GM23338 (cell line): Measurements from ENCODE around the gene VKORC1L1. TPM values are rescaled to one million over a fixed set of nuclear protein-coding genes. Genes with fewer than 3 reads are reported as not detected.
A peak's percentile ranks its signal among the peaks of the same experiment; 100 is the strongest.
"Not testable (repeated sequence)": the region's sequence is repeated elsewhere in the genome, so short reads cannot be mapped to it uniquely, and the experiment has no call there.

Experiments used
- ATAC-seq: fragments of 200-7000 bp; cut with Tn5 transposase; 3 replicates; pipeline ENCODE4 v1.9.1; 2020
- DNase-seq: peaks from one replicate; pipeline ENCODE4 v3.0.0-alpha.2; 2015; ENCODE audit warnings: low spot score
- H2AFZ ChIP-seq: fragments of 200-600 bp; sonication (generic); 2 replicates; pipeline ENCODE4 v1.8.0; 2016; ENCODE audit warnings: antibody characterized with exemption, mild to moderate bottlenecking, moderate library complexity
- H3F3A ChIP-seq: fragments of 200-600 bp; sonication (generic); replicated peaks from 2 replicates; pipeline ENCODE4 v1.8.0; 2017; ENCODE audit warnings: antibody characterized with exemption, mixed run types, low read depth
- H3K27ac ChIP-seq: fragments of 200-600 bp; sonication (generic); 2 replicates; pipeline ENCODE4 v1.6.1; 2016; ENCODE audit warnings: low read depth
- H3K27me3 ChIP-seq: fragments of 200-600 bp; sonication (generic); 2 replicates; pipeline ENCODE4 v1.8.0; 2016; ENCODE audit warnings: mild to moderate bottlenecking, mixed run types, moderate library complexity; ENCODE audit not compliant: insufficient read depth
- H3K36me3 ChIP-seq: fragments of 200-600 bp; sonication (generic); 2 replicates; pipeline ENCODE4 v1.8.0; 2016; ENCODE audit warnings: mild to moderate bottlenecking; ENCODE audit not compliant: insufficient read depth
- H3K4me1 ChIP-seq: fragments of 200-600 bp; sonication (generic); 2 replicates; pipeline ENCODE4 v1.8.0; 2016; ENCODE audit warnings: mild to moderate bottlenecking, moderate library complexity; ENCODE audit not compliant: insufficient read depth
- H3K4me2 ChIP-seq: fragments of 200-600 bp; sonication (generic); 2 replicates; pipeline ENCODE4 v1.7.1; 2017; ENCODE audit warnings: mixed run types
- H3K4me3 ChIP-seq: fragments of 200-600 bp; sonication (generic); 2 replicates; pipeline ENCODE4 v1.6.1; 2016; ENCODE audit warnings: mixed run types
- H3K79me2 ChIP-seq: fragments of 200-600 bp; sonication (generic); replicated peaks from 2 replicates; pipeline ENCODE4 v1.8.0; 2017; ENCODE audit warnings: mild to moderate bottlenecking; ENCODE audit not compliant: insufficient read depth
- H3K9me2 ChIP-seq: fragments of 200-600 bp; sonication (generic); 2 replicates; pipeline ENCODE4 v1.8.0; 2017; ENCODE audit not compliant: insufficient read depth
- H4K20me1 ChIP-seq: fragments of 200-600 bp; sonication (generic); replicated peaks from 2 replicates; pipeline ENCODE4 v1.8.0; 2017; ENCODE audit warnings: mild to moderate bottlenecking; ENCODE audit not compliant: insufficient read depth
- H3K27ac Mint-ChIP-seq: 2 replicates; pipeline ENCODE4 v1.8.0; 2020; ENCODE audit warnings: inconsistent platforms, mild to moderate bottlenecking, moderate library complexity, mixed read lengths
- H3K27me3 Mint-ChIP-seq: 3 replicates; pipeline ENCODE4 v1.8.0; 2022; ENCODE audit warnings: low read depth, mild to moderate bottlenecking, moderate library complexity, mixed read lengths, inconsistent platforms; ENCODE audit not compliant: insufficient read depth, poor library complexity
- H3K36me3 Mint-ChIP-seq: 3 replicates; pipeline ENCODE4 v1.8.0; 2021; ENCODE audit warnings: low read depth, mild to moderate bottlenecking, inconsistent platforms, moderate library complexity, mixed read lengths
- H3K4me1 Mint-ChIP-seq: 3 replicates; pipeline ENCODE4 v1.8.0; 2020; ENCODE audit warnings: mild to moderate bottlenecking, inconsistent platforms, mixed read lengths
- H3K4me3 Mint-ChIP-seq: 3 replicates; pipeline ENCODE4 v1.8.0; 2021; ENCODE audit warnings: moderate library complexity, mild to moderate bottlenecking, inconsistent platforms, mixed read lengths
- H3K9me3 Mint-ChIP-seq: 3 replicates; pipeline ENCODE4 v1.8.0; 2020; ENCODE audit warnings: moderate library complexity, mild to moderate bottlenecking, inconsistent platforms, mixed read lengths
- CTCF ChIP-seq, 2 experiments: fragments of 200-600 bp in 1 of 2; sonication (generic) in 1 of 2; conservative IDR thresholded peaks; 2 replicates each; pipeline versions ENCODE4 v1.5.1 to v1.6.1; 2016 to 2017; ENCODE audit warnings: antibody characterized with exemption in 2 of 2, low read depth in 2 of 2, mild to moderate bottlenecking in 2 of 2, moderate library complexity in 1 of 2
- EZH2 ChIP-seq: fragments of 200-600 bp; sonication (generic); IDR thresholded peaks from one replicate; pipeline ENCODE4 v1.8.0; 2017; ENCODE audit warnings: antibody characterized with exemption, mild to moderate bottlenecking, low read depth; ENCODE audit not compliant: unreplicated experiment
- EZH2phosphoT487 ChIP-seq: fragments of 200-600 bp; sonication (generic); IDR thresholded peaks from one replicate; pipeline ENCODE4 v1.8.1; 2018; ENCODE audit warnings: antibody characterized with exemption; ENCODE audit not compliant: unreplicated experiment
- JUNB ChIP-seq: IDR thresholded peaks from one replicate; pipeline ENCODE4 v1.6.1; 2016; ENCODE audit warnings: antibody characterized with exemption; ENCODE audit not compliant: unreplicated experiment
- NANOG ChIP-seq: IDR thresholded peaks from 2 replicates; pipeline ENCODE4 v1.6.1; 2016; ENCODE audit warnings: antibody characterized with exemption, borderline replicate concordance
- REST ChIP-seq: IDR thresholded peaks from one replicate; pipeline ENCODE4 v1.6.1; 2018; ENCODE audit warnings: antibody characterized with exemption; ENCODE audit not compliant: unreplicated experiment
- STAT1 ChIP-seq: IDR thresholded peaks from one replicate; pipeline ENCODE4 v1.6.1; 2016; ENCODE audit warnings: antibody characterized with exemption; ENCODE audit not compliant: unreplicated experiment
- ZNF114 ChIP-seq: fragments of 250-450 bp; sonication (Bioruptor Pico); IDR thresholded peaks from 2 replicates; pipeline ENCODE4 v1.5.0; 2020; ENCODE audit warnings: mild to moderate bottlenecking, moderate library complexity
- ZNF331 ChIP-seq: fragments of 250-450 bp; sonication (Bioruptor Pico); IDR thresholded peaks from 2 replicates; pipeline ENCODE4 v1.5.0; 2020; ENCODE audit warnings: low read depth, mild to moderate bottlenecking, moderate library complexity
- polyA plus RNA-seq: library from polyadenylated mRNA; unstranded; fragments of >200 nt; fragmentation: Nextera tagmentation; extraction: Ambion mirVana; gene quantifications from 2 replicates; pipeline ENCODE4 v1.2.1, GENCODE V29; 2016
- total RNA-seq: library from RNA; depleted of rRNA; stranded (reverse); fragments of >200 nt; shearing (Covaris generic); gene quantifications from 2 replicates; pipeline ENCODE4 v1.2.3, GENCODE V29; 2014

Gene VKORC1L1
- total and polyA plus RNA-seq, 2 experiments from 2014 or later, result 21.5 to 30.3 TPM

- H3F3A ChIP-seq, result no peaks in the 10 kb centered on the region
- peaks cover 60% of the 10 kb centered on the region for H3K79me2 ChIP-seq
- H3K27me3 Mint-ChIP-seq, result no peaks in the 10 kb centered on the region
- H3K4me3 ChIP-seq, result no peak overlapping the region
- no peak overlapping the region for H3K27ac ChIP-seq
- H3K36me3 Mint-ChIP-seq, result no peaks in the 10 kb centered on the region; the same call in 2 of the 3 replicates
- H3K4me1 ChIP-seq, result no peaks in the 10 kb centered on the region
- TF ChIP-seq CTCF (conservative IDR thresholded peaks at IDR 0.05; ENCODE audit: low read depth in 2 of 2) (no peak), JUNB (no peak), ZNF331 (CRISPR knock-in tag) (no peak), EZH2 (no peak), ZNF114 (no peak)
- no peak overlapping the region for H3K4me2 ChIP-seq
- no peak overlapping the region for H3K4me3 Mint-ChIP-seq
- H3K4me1 Mint-ChIP-seq, result no peaks in the 10 kb centered on the region
- H3K27me3 ChIP-seq, result no peaks in the 10 kb centered on the region
- H3K27ac Mint-ChIP-seq, result peak overlapping the region; percentile 31
- H3K9me3 Mint-ChIP-seq, result no peaks in the 10 kb centered on the region
- peaks cover 17% of the 10 kb centered on the region for H4K20me1 ChIP-seq
- no peak overlapping the region for H2AFZ ChIP-seq
- ATAC-seq (no peak), DNase-seq (no peak)
- H3K9me2 ChIP-seq, result no peaks in the 10 kb centered on the region
- H3K36me3 ChIP-seq, result no peaks in the 10 kb centered on the region
Measured at GRCh38 chr7:65937296-65937695, 64.4 kb downstream of the VKORC1L1 start.

GRCh38 chr7:65938336-65938895 is 65.5 kb downstream of the VKORC1L1 start:
- TF ChIP-seq EZH2phosphoT487, result no peak
- no peak for TF ChIP-seq NANOG
- TF ChIP-seq REST, result no peak
- TF ChIP-seq STAT1, result no peak
- TF ChIP-seq ZNF114, result no peak
- no peak for TF ChIP-seq EZH2
- TF ChIP-seq ZNF331 (CRISPR knock-in tag), result no peak
- no peaks in the 10 kb centered on the region; the same call in 2 of the 3 replicates for H3K36me3 Mint-ChIP-seq
- no peaks in the 10 kb centered on the region for H3K27me3 Mint-ChIP-seq
- no peak overlapping the region for H3K4me2 ChIP-seq
- no peaks in the 10 kb centered on the region for H3K27me3 ChIP-seq
- no peak overlapping the region for H3K4me3 Mint-ChIP-seq
- ATAC-seq (no peak), DNase-seq (no peak)
- H3K27ac ChIP-seq, result no peak overlapping the region
- no peak overlapping the region for H3K4me3 ChIP-seq
- no peaks in the 10 kb centered on the region for H3K36me3 ChIP-seq
- peaks cover 49% of the 10 kb centered on the region for H3K79me2 ChIP-seq
- H4K20me1 ChIP-seq, result peaks cover 17% of the 10 kb centered on the region
- H3F3A ChIP-seq, result no peaks in the 10 kb centered on the region
- no peaks in the 10 kb centered on the region for H3K4me1 Mint-ChIP-seq
- H3K27ac Mint-ChIP-seq, result no peak overlapping the region
- H2AFZ ChIP-seq, result no peak overlapping the region
- no peaks in the 10 kb centered on the region for H3K4me1 ChIP-seq
- no peaks in the 10 kb centered on the region for H3K9me2 ChIP-seq
- no peaks in the 10 kb centered on the region for H3K9me3 Mint-ChIP-seq

- not testable (repeated sequence) for H3K9me3 Mint-ChIP-seq, H3K4me3 ChIP-seq, H3K4me1 ChIP-seq, H4K20me1 ChIP-seq, H3K27me3 ChIP-seq, H3K27ac Mint-ChIP-seq, H3K27me3 Mint-ChIP-seq, H3K4me3 Mint-ChIP-seq, H2AFZ ChIP-seq, H3K4me1 Mint-ChIP-seq, H3K36me3 Mint-ChIP-seq, H3K27ac ChIP-seq, H3K36me3 ChIP-seq, H3F3A ChIP-seq, H3K79me2 ChIP-seq, DNase-seq, H3K9me2 ChIP-seq, ATAC-seq, H3K4me2 ChIP-seq
Measured at GRCh38 chr7:65945787-65946186, 72.9 kb downstream of the VKORC1L1 start.
